ENCODE results near the gene XRCC4. TPM values are rescaled to one million over a fixed set of nuclear protein-coding genes. Genes with fewer than 3 reads are reported as not detected.

XRCC4 gene
- polyA plus RNA-seq, 1 of the 3 experiments (the other 2 are of a cell fraction) = 1.8 TPM

GRCh38 chr5:83312663-83313062, 235.3 kb downstream of the XRCC4 start:
- Histone ChIP-seq H4K20me1 (ENCODE audit: insufficient read depth) (no peaks in the 10 kb centered on the region), H3K9ac (no peak overlapping the region), H3K4me2 (no peak overlapping the region), H3K9me3 (no peaks in the 10 kb centered on the region), H3K9me2 (no peaks in the 10 kb centered on the region; the same call in 1 of the 2 replicates), H3K36me3 (replicated peaks in 1 of 2; ENCODE audit: control insufficient read depth in 1 of 2, insufficient read depth in 2 of 2, low read length in 1 of 2) (no peaks in the 10 kb centered on the region), H3K4me3 (ENCODE audit: low read depth in 2 of 2, low read length in 1 of 2) (no peak overlapping the region), H3K27me3 (ENCODE audit: insufficient read depth) (no peaks in the 10 kb centered on the region), H2AFZ (ENCODE audit: low read depth) (no peak overlapping the region), H3K79me2 (ENCODE audit: insufficient read depth) (no peaks in the 10 kb centered on the region), H3K27ac (ENCODE audit: low read depth in 2 of 2, low read length in 1 of 2) (no peak overlapping the region), H3F3A (replicated peaks; ENCODE audit: insufficient read depth) (peaks cover 5% of the 10 kb centered on the region), H3K4me1 (ENCODE audit: control insufficient read depth in 1 of 2, insufficient read depth in 2 of 2, low read depth in 1 of 2, low read length in 1 of 2) (peaks cover 0 to 6% of the 10 kb centered on the region in 2 experiments; a peak in 2 of 4 replicates)
- POLR2A ChIA-PET = no interaction called here
- WGBS (ENCODE audit: low lambda C conversion rate) = 100% methylated on average over 2 of the region's 2 CpGs
- CTCF ChIA-PET = no interaction called here
- DNase-seq = no peak
- no peak for TF ChIP-seq JUND (IDR thresholded peaks at IDR 0.05)
- TF ChIP-seq YY1 (IDR thresholded peaks at IDR 0.05; ENCODE audit: low read depth) = no peak
- no peak for TF ChIP-seq RXRA (IDR thresholded peaks at IDR 0.05; ENCODE audit: borderline replicate concordance, low read depth)
- TF ChIP-seq FOXJ3 (CRISPR knock-in tag; IDR thresholded peaks at IDR 0.05) = no peak
- no peak for TF ChIP-seq IRF3 (IDR thresholded peaks at IDR 0.05; ENCODE audit: low read depth, low read length)
- no peak for TF ChIP-seq POLR2AphosphoS5 (IDR thresholded peaks at IDR 0.05; ENCODE audit: low read depth, low read length)
- TF ChIP-seq MAX (IDR thresholded peaks at IDR 0.05; ENCODE audit: low read depth) = no peak
- TF ChIP-seq ELF1 (IDR thresholded peaks at IDR 0.05) = no peak
- no peak for TF ChIP-seq USF1 (IDR thresholded peaks at IDR 0.05; ENCODE audit: borderline replicate concordance, low read depth)
- TF ChIP-seq MEF2A (IDR thresholded peaks at IDR 0.05; ENCODE audit: borderline replicate concordance, low read depth) = no peak
- TF ChIP-seq FOSL2 (IDR thresholded peaks at IDR 0.05; ENCODE audit: borderline replicate concordance, low read depth) = no peak

- POLR2A ChIA-PET = no interaction called here
- no peak overlapping the region for H2AFZ ChIP-seq (ENCODE audit: low read depth)
- no peaks in the 10 kb centered on the region for H3K36me3 ChIP-seq (replicated peaks in 1 of 2; ENCODE audit: control insufficient read depth in 1 of 2, insufficient read depth in 2 of 2, low read length in 1 of 2)
- WGBS (ENCODE audit: low lambda C conversion rate) = 59% methylated on average over 2 of the region's 2 CpGs
- H3K9me2 ChIP-seq = no peaks in the 10 kb centered on the region; the same call in 1 of the 2 replicates
- no peak overlapping the region for H3K4me2 ChIP-seq
- H3K4me3 ChIP-seq (ENCODE audit: low read depth in 2 of 2, low read length in 1 of 2) = no peak overlapping the region
- H3K27me3 ChIP-seq (ENCODE audit: insufficient read depth) = no peaks in the 10 kb centered on the region
- no peaks in the 10 kb centered on the region for H4K20me1 ChIP-seq (ENCODE audit: insufficient read depth)
- H3K79me2 ChIP-seq (ENCODE audit: insufficient read depth) = no peaks in the 10 kb centered on the region
- CTCF ChIA-PET = no interaction called here
- TF ChIP-seq TCF12 (IDR thresholded peaks at IDR 0.05) (peak; percentile 31; the same call in 1 of the 2 replicates), POLR2AphosphoS5 (IDR thresholded peaks at IDR 0.05; ENCODE audit: low read depth, low read length) (no peak)
- H3K4me1 ChIP-seq (ENCODE audit: control insufficient read depth in 1 of 2, insufficient read depth in 2 of 2, low read depth in 1 of 2, low read length in 1 of 2) = no peaks in the 10 kb centered on the region
- no peak for DNase-seq
- H3K9ac ChIP-seq = no peak overlapping the region
- H3K9me3 ChIP-seq = no peaks in the 10 kb centered on the region
- peaks cover 5% of the 10 kb centered on the region for H3F3A ChIP-seq (replicated peaks; ENCODE audit: insufficient read depth)
- peak overlapping the region in 1 of 2 experiments; percentile 40; a peak in 1 of 4 replicates for H3K27ac ChIP-seq (ENCODE audit: low read depth in 2 of 2, low read length in 1 of 2)
Measured at GRCh38 chr5:83313436-83313835, 236.1 kb downstream of the XRCC4 start.
